GM18498 (cell line): ENCODE results near the gene TRPT1.
A peak's percentile ranks its signal among the peaks of the same experiment; 100 is the strongest.

Source experiments
- ATAC-seq: cut with Tn5 transposase; IDR thresholded peaks from one replicate; pipeline ENCODE4 v1.9.1; 2021; ENCODE audit warnings: mild to moderate bottlenecking, moderate library complexity; ENCODE audit not compliant: unreplicated experiment

TRPT1 gene

DNA sequence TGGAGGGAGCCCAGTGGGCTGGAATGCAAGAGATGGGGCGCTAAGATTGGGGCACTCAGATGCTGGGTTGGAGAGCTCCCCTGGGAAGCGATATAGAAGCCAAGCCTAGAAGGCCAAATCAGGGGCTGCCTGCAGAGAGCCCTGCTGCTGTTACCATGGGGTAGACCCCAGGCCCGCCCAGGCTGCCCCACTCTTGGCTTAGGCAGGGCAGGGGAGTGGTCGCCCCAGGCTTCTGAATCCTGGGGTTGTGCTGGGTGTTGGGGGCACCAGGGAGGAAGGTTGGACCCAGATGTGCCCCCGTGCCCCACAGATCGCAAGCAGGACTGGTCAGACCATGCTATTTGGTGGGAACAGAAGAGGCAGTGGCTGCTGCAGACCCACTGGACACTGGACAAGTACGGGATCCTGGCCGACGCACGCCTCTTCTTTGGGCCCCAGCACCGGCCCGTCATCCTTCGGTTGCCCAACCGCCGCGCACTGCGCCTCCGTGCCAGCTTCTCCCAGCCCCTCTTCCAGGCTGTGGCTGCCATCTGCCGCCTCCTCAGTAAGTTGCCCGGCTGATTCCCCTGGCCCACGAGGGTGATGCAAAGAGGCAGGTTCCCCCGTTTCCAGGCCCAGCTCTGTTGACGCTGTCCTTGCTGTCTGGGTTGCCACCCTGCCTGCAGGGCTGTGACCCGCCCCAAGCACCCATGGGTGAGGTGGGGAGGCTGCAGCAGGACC lies 15.5 kb downstream of the TRPT1 start:
- no peak for ATAC-seq

DNA sequence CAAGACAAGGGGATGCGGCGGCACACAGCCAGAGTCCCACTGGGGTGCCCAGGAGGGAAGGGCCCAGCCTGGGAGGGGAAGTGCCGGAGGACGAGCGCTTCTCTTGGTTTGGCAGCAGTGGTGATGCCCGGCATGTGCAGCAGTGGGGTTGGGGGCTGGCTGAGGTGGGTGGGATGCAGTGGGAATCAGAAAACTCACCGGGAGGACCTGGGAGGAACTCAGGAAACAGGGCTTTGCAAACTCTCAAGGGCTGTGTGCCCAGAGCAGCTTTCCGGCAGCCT lies 16.5 kb downstream of the TRPT1 start:
- ATAC-seq: no peak

DNA sequence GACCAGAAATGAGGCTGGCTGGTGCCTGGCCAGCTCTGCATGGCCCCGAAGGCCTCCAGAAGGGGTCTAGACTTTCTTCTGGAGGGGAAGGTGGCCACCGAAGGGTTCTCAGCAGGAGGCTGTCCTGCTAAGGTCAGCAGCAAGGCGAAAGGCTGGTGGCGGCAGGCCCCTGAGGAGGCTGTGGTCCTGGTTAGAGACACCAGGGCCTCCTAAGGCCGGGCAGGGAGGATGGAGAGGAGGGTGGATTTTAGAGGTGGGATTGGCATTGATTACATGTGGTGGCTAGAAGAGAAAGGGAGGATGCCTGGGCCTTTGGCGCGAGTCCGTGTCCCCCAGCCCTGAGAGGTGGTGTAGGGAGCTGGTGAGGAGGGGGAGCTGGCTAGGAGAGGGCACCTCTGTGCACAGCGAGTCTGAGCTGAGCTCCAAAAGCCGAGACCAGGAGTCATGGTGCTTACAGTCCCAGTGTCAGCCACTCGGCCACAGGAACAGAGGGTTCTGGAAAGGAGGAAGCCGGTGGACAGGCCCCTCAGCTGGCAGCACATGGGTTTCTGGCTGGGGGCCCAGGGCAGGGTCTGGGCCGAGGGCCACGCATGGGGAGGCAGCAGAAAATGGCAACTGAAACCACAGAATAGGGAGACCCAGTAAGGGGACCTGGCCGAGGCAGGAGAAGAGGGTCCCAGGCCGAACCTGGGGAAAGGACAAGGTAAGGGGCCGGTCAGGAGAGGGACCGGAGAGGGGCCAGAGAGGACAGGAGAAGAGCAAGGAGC lies 17.0 kb downstream of the TRPT1 start:
- no peak for ATAC-seq

DNA sequence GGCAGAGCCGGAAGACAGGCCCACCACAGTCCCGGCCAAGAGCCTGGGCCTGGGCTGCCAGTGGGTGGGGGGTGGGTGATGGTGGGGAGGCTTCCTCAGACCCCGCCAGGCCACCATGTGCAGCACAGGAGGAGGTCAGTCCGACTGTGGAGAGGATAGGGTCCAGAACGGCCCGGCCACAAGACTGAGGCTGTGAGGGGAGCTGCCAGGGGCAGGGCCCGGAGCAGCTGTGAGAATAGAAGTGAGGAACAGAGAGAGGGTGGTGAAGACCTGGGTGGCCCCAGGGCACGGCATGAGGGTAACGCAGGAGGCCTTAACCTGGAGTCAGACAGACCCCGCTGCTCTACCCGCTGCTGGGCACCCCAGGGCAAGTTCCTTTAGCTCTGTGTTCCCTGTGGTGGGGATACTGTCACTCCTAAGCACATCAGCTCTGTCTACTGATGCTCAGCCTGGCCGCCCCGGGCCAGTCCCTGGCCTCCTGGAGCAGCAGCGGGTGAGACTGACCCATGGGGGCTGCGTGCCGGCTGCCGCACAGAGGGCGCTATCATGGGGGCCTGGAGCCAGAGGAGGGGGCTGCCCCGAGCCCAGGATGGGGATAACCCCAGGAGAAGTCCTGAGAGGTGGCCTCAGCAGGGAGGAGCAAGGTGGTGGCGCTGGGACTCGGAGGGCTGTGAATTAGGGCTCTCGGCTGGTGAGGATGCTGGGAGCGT lies 17.7 kb downstream of the TRPT1 start:
- no peak for ATAC-seq

DNA sequence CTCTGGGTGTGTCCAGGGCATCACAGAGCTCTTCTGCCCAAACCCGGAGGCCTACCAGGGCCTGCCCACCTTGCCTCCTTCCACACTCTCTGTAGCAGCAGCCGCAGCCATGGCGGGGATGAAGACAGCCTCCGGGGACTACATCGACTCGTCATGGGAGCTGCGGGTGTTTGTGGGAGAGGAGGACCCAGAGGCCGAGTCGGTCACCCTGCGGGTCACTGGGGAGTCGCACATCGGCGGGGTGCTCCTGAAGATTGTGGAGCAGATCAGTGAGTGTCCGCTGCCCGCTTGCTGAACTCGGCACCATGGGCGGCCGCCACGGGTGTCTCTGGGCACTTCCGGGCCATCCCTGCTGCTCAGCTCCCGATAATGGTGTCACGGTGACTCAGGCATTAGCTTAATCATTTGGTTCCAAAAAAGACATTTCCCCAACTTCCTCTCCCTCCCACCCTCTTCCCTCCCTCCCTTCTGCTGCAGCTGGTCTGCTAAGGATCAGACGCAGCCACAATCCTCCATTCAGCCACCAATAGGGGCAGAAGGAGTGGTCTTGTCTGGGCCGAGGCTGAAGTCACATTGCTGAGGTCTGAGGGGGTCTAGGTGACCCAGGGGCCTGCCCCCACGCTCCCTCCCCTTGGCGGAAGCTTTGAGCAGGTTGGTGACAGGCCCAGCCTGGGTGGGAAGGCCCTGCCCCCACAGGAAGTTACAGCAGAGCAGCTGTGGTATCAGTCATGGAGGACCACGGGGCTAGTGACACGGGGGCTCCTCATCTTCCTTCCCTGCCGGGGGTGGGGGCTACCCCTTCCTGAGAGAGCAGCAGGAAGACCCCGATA lies 18.5 kb downstream of the TRPT1 start:
- ATAC-seq: peak; percentile 56

DNA sequence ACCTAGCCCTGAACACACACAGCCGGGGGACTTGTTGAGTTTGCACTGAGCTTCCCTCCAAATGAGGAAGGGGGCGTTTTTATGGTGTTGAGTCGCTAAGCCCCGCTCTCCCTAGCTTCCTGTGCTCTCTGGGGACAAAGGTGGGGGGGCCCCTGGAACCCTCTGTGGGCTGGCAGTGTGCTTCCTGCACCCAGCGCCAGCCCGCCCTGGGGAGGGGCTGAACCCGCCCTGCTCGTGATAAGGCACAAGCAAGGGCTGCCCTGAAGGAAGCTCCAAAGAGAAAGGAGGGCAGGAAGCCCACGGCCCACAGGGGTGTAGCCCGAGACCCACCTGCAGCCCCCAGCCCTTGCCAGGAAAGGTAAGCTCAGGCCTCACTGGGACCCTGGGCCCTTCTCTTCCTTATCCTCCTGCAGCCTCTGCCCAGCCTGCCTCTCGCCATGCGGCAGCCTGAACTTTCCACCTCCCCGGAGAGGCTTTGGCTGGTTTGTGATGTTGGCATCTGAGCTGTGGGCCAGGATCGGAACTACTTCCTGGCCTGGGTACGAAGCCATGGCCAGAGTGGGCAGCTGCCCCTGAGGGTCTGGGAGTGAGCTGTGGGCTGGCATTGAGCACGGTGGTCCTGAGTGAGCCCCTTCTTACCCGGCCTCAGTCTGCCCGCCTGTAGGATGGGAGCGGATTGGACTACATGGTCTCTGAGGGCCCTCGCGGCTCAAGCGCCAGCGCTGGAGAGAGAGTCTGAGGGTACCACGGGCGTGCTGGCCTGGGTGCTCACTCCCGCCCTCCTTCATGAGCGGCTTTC lies 19.3 kb downstream of the TRPT1 start, which contains the start of gene FERMT3:
Gene FERMT3 (plus strand): TSS at position 265 of the 799 bp plus-strand sequence. CDS start 644 bp downstream, outside the sequence.
- ATAC-seq: no peak

DNA sequence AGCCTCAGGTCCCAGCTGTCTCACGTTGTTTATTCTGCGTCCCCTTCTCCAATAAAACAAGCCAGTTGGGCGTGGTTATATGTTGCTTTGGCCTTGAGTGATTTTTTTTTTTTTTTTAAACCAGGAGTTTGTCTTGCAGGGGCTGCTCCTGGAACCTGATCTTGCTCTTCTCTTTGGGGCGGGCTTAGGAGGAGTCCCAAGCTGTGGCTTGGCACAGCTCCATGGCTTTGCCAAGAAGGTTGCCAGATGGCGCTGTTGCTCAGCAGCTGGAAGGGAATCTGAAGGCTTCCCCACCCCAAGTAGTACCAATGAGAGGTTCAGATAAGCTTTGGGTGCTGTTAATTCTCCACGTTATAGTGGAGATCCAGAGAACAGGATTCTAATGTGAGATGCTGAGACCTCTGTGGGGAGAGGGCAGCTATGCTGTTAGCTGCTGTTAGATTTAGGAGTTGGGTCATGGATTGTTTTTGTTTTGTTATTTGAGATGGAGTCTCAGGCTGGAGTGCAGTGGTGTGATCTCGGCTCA lies 21.5 kb downstream of the TRPT1 start:
- ATAC-seq: no peak

DNA sequence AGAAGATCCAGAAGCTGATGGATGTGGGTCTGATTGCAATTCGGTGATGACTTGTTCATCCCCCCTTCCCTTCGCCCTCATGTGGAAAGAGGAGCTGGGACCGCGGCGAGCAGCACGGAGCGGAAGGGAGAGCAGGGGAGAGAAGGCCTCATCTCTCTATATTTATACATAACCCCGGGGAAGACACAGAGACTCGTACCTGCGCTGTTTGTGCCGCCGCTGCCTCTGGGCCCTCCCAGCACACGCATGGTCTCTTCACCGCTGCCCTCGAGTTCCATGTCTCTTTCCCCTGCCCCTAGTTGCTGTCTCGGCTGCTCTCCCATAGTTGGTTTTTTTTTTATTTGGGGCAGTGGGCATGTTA lies 21.9 kb downstream of the TRPT1 start:
- ATAC-seq: no peak

DNA sequence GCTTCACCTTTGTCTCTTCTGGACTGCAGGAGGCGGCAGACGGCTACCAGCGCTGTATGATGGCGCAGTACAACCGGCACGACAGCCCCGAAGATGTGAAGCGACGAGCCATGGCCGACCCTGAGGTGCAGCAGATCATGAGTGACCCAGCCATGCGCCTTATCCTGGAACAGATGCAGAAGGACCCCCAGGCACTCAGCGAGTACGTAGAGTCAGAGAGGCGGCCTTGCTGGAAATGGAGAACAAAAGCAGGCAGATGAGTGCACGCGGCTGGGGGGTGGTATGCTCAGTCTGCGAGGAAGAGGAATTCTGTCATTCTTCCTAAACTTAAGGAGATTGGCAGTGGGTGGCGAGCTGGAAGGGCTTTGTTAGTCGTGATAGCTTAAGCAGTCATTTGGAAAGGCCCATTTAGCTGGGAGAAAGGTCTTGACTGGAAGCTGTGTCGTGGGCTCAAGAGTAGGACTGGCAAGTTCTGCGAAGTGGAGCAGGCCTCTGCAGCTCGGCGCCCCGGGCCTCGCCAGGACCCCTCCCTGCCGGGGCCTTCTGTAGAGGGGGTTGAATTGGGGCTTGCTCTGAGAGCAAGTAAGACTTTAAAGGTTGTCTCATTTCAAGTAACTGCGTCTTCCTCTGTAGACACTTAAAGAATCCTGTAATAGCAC lies 22.4 kb downstream of the TRPT1 start:
- no peak for ATAC-seq

DNA sequence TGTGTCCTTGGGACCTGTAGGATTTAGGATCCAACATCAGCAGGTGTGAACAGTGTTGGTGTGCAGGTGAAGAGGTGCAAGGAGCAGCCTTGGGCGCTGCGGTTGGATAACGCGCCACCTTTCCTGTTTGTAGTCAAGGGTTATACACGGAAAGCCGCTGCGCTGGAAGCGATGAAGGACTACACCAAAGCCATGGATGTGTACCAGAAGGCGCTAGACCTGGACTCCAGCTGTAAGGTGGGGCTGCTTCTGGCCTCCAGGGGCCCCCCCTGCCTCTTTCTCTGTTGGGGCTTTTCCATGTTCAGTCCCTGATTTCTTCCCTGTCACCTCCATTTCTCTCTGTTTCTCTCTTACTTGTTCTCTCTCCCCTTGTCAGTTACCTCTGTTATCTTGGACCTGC lies 23.0 kb downstream of the TRPT1 start:
- no peak for ATAC-seq

DNA sequence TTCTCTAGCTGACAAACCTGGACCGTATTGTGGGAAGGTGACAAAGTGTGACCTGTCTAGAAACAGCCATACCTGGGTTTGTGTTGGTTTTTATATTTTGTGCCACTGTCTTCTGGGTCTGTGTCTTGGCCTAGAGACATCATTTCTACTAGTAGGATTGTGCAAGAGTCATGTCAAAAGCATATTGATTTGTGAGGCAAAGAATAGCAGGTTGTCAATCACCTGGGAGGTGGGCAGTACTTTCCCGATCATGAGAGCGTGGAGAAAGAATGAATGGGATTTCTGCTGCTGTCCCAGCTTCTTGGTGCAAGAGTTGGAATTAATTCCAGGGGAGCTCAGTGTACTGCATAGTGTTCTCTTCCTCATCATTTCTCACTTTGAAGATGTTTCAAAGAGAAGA lies 24.4 kb downstream of the TRPT1 start:
- ATAC-seq: no peak

DNA sequence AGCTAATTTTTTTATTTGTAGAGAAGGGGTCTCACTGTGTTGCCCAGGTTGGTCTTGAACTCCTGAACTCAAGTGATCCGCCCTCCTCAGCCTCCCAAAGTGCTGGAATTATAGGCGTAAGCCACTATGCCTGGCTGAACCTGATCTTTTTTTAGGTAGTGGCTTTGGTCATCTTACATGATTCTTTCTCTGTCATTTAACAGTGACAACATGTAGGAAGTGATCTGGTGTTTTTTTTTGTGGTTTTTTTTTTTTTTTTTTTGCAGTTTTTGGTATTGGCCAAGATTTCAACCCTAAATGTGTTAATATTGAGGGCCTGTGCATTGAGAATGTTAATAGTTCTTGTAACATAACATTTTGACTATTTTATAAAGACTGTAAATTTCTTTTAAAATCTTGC lies 27.5 kb downstream of the TRPT1 start:
- ATAC-seq: no peak

DNA sequence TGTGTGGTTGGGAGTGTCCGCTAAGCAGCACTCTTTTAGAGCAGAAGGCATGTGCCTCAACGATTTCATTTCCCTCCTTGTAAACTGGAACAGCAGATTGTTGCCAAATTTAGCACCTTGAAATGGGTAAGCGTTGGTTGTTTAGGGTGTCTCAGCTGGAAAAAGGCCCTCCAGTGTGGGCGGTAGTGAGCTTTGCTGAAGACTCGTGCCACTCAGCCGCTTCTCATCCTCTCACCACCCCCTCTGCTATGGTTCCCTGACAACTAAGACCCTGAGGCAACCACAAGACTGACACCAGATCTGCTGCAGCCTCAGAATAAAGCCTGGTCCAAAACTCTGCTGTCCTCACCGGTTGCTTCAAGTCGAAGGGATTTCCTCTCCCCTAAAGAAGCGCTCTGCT lies 29.4 kb downstream of the TRPT1 start:
- no peak for ATAC-seq

DNA sequence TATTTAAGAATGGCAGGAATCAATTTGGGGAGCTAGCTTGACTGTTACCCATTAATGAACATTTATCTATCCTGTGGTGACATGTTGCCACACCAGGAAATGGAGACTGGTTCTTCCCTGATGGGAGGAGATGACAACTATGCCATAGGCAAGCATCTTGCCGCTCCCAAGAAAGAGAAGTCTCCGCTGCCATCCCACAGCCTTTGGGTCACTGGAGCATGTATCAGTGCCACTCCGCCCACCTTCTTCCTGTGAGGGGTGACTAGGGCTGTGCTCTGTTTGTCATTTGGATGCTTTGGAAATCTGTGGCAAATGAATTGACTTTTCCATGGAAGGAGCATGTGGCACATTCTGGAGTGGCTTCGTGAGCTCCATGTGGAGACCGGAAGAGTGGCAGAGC lies 33.6 kb downstream of the TRPT1 start:
- no peak for ATAC-seq

DNA sequence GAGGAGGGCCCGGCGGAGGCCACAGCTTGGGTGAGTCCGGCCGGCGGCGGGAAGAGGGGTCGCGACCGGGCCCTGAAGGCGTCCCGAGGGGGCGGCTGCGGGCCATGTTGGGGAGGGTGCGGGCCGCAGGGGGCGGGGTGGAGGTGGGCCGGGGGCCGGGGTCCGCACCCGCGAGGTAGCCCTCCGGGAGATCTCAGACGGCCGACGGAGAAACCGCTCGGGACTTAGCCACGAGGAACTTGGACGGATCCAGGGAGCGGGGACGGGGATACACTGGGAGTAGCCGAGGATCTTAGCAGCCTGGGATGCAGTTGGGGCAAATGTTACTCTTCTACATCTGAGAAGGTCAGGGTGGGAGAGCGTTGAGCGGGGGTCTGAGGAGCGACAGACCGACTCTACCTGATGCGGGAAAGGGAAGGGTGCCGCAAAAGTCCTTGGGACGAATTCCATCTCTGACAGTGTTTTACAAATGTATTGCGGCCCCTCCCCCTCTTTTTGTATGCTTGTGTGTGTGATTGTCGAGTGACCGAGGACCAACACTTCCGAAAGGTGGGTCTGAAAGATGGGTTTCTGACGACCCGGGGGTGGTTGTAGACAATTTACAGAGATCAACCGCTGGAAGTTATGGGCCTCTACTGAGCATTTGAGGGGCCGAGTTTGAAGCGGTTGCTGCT lies 39.4 kb downstream of the TRPT1 start:
- ATAC-seq: no peak

DNA sequence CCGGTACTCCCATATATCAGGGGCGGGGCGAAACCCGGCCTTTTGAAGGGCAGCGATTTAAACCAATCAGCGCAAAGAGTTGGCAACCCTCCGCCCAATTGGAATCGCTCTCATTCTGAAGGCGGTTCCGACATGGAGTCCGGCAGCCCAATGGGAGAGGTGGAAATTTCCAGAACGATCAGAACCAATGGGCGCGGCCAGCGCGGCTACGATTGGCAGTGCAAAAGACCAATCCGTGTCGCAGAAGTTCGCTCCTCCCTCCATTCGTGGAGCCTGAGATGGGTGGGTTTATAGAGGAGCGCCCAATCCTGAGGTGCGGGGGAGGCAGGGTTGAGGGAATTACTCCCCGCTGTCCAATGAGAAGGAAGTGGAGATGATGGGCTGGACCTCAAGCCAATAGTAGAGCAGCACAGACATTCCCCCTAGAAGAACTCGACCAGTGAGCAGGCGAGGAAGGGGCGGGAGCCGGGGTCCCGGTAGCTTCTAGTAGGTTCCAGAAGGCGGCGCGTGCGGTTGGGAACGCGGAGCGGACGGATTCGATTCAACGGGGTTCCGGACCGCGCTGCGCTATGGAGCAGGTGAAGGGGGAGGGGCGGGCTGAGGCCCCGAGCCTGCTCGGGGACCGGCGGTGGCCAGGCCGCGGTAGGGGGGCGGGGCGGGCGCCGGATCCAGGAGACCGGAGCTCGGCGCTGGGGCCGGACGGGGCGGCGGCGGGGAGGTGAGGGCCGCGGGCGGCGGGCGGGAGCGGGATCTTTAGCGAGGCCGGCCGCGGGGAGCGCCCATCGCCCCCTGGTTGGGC lies 40.1 kb downstream of the TRPT1 start, which contains the start of gene STIP1:
Gene STIP1 (plus strand): TSS at position 479 of the 799 bp plus-strand sequence. CDS start 91 bp downstream, at position 570.
- peak; percentile 84 for ATAC-seq

DNA sequence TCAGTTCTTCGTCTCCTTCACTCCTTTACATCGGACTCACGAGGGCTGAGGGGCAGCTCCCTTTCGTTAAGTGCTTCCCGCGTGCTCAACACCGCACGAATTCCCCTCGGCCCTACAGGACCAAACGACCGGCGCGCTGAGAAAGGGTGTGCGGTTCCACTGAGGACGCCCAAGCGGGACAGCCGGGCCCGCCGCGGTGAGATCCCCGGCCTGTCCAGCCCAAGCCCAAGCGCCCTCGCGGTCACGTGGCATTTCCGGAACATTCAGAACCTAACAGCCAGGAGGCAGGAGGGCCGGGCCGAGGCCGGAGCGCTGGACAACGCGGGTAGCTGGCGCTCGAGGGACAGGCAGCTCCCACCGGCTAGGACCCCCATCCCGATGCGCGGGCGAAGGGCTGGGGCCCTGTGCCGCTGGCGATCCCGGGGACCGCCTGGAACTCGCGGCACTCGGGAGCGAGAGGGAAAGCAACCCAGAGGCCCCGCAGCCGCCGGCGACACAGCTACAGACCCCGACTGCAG lies 40.8 kb downstream of the TRPT1 start:
- ATAC-seq: peak; percentile 20

DNA sequence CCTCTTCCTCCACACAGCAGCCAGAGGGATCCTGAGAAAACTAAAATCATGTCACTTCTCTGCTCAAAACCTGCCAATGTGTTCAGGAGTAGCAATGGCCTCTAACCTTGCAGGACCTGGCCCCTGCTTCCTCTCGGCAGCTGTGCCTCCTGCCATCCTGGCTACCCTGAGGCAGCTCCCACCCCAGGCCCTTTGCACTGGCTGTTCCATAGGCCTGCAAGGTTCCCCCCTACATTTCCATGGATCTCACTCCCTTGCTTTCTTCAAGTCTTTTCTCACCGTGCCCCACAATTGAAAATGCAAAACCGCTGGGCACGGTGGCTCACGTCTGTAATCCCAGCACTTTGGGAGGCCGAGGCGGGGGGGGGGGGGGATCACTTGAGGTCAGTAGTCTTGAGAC lies 42.1 kb downstream of the TRPT1 start:
- no peak for ATAC-seq
